HEK293 (cell line): Measurements from ENCODE around the gene WTIP.

Experiments
- HOXA7 ChIP-seq: sonication (generic); formaldehyde crosslinking; IDR thresholded peaks from 2 replicates; pipeline ENCODE4 v1.8.1; 2022; ENCODE audit warnings: missing genetic modification reagents, borderline replicate concordance
- ZIC2 ChIP-seq: fragments of 450-650 bp; formaldehyde crosslinking; IDR thresholded peaks from 2 replicates; pipeline ENCODE4 v1.5.1; 2016; ENCODE audit warnings: missing biosample characterization, missing genetic modification characterization
- ZNF175 ChIP-seq: fragments of 450-650 bp; formaldehyde crosslinking; IDR thresholded peaks from 2 replicates; pipeline ENCODE4 v1.5.1; 2016; ENCODE audit warnings: missing biosample characterization, missing genetic modification characterization
- ZNF311 ChIP-seq: fragments of 450-650 bp; formaldehyde crosslinking; IDR thresholded peaks from 2 replicates; pipeline ENCODE4 v1.5.1; 2017; ENCODE audit warnings: missing biosample characterization, missing genetic modification characterization, borderline replicate concordance
- ZNF501 ChIP-seq: fragments of 450-650 bp; formaldehyde crosslinking; IDR thresholded peaks from 2 replicates; pipeline ENCODE4 v1.5.1; 2016; ENCODE audit warnings: missing biosample characterization, missing genetic modification characterization
- ZNF626 ChIP-seq: fragments of 450-650 bp; sonication (Bioruptor Pico); formaldehyde crosslinking; IDR thresholded peaks from 2 replicates; pipeline ENCODE4 v1.5.1; 2018; ENCODE audit warnings: missing biosample characterization, missing genetic modification characterization, inconsistent platforms
- ZNF768 ChIP-seq: fragments of 450-650 bp; formaldehyde crosslinking; IDR thresholded peaks from 2 replicates; pipeline ENCODE4 v1.5.1; 2018; ENCODE audit warnings: missing biosample characterization, mild to moderate bottlenecking, missing genetic modification characterization
- TF ChIP-seq, protein P1 (sequence below): fragments of 450-650 bp; formaldehyde crosslinking; IDR thresholded peaks from 2 replicates; pipeline ENCODE4 v1.5.1; 2016; ENCODE audit warnings: missing biosample characterization, missing genetic modification characterization
- TF ChIP-seq, protein P2 (sequence below): fragments of 450-650 bp; formaldehyde crosslinking; IDR thresholded peaks from 2 replicates; pipeline ENCODE4 v1.5.1; 2016; ENCODE audit warnings: missing biosample characterization, missing genetic modification characterization

DNA sequence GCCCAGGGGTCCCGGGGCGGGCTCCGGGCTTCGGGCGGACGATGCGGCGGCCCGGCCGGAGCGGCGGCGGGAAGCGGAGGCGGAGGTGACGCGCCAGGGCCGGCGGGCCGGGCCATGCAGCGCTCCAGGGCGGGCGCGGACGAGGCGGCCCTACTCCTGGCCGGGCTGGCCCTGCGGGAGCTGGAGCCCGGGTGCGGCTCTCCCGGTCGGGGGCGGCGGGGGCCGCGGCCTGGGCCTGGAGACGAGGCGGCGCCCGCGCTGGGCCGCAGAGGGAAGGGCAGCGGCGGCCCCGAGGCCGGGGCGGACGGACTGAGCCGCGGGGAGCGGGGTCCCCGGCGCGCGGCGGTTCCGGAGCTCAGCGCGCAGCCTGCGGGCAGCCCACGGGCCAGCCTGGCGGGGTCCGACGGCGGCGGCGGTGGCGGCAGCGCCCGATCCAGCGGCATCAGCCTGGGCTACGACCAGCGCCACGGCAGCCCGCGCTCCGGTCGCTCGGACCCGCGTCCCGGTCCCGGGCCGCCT, 362 bp downstream of the WTIP start:
- TF ChIP-seq ZIC2 (no peak), ZNF501 (no peak), ZNF175 (tag by site-specific recombination) (no peak), HOXA7 (CRISPR knock-in tag) (no peak), ZNF311 (tag by site-specific recombination) (no peak), ZNF768 (no peak), ZNF626 (no peak)
- TF ChIP-seq, protein P1, sequence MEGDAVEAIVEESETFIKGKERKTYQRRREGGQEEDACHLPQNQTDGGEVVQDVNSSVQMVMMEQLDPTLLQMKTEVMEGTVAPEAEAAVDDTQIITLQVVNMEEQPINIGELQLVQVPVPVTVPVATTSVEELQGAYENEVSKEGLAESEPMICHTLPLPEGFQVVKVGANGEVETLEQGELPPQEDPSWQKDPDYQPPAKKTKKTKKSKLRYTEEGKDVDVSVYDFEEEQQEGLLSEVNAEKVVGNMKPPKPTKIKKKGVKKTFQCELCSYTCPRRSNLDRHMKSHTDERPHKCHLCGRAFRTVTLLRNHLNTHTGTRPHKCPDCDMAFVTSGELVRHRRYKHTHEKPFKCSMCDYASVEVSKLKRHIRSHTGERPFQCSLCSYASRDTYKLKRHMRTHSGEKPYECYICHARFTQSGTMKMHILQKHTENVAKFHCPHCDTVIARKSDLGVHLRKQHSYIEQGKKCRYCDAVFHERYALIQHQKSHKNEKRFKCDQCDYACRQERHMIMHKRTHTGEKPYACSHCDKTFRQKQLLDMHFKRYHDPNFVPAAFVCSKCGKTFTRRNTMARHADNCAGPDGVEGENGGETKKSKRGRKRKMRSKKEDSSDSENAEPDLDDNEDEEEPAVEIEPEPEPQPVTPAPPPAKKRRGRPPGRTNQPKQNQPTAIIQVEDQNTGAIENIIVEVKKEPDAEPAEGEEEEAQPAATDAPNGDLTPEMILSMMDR (tag by site-specific recombination) = no peak
- TF ChIP-seq, protein P2, sequence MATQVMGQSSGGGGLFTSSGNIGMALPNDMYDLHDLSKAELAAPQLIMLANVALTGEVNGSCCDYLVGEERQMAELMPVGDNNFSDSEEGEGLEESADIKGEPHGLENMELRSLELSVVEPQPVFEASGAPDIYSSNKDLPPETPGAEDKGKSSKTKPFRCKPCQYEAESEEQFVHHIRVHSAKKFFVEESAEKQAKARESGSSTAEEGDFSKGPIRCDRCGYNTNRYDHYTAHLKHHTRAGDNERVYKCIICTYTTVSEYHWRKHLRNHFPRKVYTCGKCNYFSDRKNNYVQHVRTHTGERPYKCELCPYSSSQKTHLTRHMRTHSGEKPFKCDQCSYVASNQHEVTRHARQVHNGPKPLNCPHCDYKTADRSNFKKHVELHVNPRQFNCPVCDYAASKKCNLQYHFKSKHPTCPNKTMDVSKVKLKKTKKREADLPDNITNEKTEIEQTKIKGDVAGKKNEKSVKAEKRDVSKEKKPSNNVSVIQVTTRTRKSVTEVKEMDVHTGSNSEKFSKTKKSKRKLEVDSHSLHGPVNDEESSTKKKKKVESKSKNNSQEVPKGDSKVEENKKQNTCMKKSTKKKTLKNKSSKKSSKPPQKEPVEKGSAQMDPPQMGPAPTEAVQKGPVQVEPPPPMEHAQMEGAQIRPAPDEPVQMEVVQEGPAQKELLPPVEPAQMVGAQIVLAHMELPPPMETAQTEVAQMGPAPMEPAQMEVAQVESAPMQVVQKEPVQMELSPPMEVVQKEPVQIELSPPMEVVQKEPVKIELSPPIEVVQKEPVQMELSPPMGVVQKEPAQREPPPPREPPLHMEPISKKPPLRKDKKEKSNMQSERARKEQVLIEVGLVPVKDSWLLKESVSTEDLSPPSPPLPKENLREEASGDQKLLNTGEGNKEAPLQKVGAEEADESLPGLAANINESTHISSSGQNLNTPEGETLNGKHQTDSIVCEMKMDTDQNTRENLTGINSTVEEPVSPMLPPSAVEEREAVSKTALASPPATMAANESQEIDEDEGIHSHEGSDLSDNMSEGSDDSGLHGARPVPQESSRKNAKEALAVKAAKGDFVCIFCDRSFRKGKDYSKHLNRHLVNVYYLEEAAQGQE (tag by site-specific recombination) = no peak
